ENCODE results near the gene SMURF2. TPM values are rescaled to one million over a fixed set of nuclear protein-coding genes. Genes with fewer than 3 reads are reported as not detected.

SMURF2 gene
- total and polyA plus RNA-seq, 9 of the 15 experiments (the other 6 are each of a cell fraction or from before 2014, with no cell fraction given): 3.8 to 22.0 (median 14.8) TPM

GRCh38 chr17:64653985-64654355, 8.1 kb downstream of the SMURF2 start (continued):
- 0 out of 2 replicates have a peak, but pooled peaks have one; percentile 32 for TF ChIP-seq ZBTB40 (IDR thresholded peaks at IDR 0.05)
- no peak for TF ChIP-seq ZBTB40 (CRISPR knock-in tag; IDR thresholded peaks at IDR 0.05)
- TF ChIP-seq SP1 (CRISPR knock-in tag; IDR thresholded peaks at IDR 0.05): no peak
- TF ChIP-seq ZNF282 (CRISPR knock-in tag; IDR thresholded peaks at IDR 0.05): no peak
- no peak for TF ChIP-seq BRD9 (IDR thresholded peaks at IDR 0.05; ENCODE audit: low read depth, partially characterized antibody)

All from K562 (cell line).